HG03571 (cell line): ENCODE data around the gene CNTROB.

Experiments used
- ATAC-seq: cut with Tn5 transposase; IDR thresholded peaks from one replicate; pipeline ENCODE4 v1.9.1; 2021; ENCODE audit not compliant: unreplicated experiment

CNTROB gene

GRCh38 chr17:7931709-7932482 is at the start of gene CNTROB, which contains the start of gene TRAPPC1:
CNTROB (plus strand) TSS chr17:7932206; CDS start chr17:7933080, 874 bp downstream.
TRAPPC1 (minus strand) TSS chr17:7931946; CDS start chr17:7931829, 117 bp downstream.
- peak; percentile 92 for ATAC-seq

GRCh38 chr17:7882629-7883028 is 49.4 kb upstream of the CNTROB start:
- no peak for ATAC-seq

DNA sequence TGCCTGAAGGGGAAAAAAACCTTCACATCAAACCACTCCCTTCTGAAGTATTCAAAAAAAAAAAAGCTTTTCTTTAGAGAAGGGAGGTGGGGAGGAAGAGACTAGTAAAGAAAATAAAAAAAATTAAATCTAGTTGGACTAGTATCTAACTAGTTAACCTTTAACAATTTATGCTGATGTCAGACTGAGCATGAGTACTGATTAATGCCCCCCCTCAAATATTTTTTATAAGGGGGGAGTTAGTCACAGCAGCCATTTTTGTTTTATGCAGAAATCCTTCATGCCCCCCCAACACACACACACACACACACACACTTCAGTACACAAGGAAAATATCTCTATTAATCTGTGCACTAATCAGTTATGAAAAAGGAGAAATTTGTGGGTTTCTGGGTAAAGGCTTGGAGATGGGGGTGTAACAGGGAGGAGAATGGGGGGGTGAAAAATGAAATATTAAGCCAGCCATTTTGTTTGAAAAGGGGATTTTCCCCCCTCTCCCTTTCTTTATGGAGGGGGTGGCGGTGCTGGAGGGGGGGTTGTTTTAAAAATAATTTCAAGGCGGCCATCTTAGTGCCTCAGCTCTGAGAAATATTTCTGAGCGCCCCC is 48.1 kb upstream of the CNTROB start:
- no peak for ATAC-seq

DNA sequence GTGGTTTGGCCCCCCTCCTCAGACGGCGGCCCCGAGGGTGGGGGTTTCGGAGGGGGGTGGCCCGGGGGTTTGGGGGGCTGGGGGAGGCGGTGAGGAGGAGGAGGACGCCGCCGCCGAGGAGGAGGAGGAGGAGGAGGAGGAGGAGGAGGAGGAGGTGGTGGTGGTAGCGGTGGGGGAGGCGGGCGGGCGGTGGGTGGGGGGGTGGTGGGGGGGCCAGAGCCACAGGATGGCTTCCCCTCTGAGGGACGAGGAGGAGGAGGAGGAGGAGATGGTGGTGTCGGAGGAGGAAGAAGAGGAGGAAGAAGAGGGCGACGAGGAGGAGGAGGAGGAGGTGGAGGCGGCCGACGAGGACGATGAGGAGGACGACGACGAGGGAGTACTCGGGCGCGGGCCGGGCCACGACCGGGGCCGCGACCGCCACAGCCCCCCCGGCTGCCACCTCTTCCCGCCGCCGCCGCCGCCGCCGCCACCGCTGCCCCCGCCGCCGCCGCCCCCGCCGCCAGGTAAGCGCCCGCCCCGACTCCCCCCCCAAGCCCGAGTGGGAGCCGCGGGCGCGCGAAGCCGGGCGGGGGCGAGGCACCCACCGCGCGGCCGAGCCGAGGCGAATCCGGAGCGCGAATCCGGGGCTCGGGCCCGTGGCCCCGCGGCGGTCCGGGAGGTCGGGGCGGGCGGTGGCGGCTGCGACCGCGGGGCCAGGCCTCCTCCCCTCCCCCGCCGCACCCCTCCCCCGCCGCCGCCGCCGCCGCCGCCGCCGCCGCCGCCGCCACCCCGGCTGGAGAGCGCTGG is 47.2 kb upstream of the CNTROB start:
- no peak for ATAC-seq

DNA sequence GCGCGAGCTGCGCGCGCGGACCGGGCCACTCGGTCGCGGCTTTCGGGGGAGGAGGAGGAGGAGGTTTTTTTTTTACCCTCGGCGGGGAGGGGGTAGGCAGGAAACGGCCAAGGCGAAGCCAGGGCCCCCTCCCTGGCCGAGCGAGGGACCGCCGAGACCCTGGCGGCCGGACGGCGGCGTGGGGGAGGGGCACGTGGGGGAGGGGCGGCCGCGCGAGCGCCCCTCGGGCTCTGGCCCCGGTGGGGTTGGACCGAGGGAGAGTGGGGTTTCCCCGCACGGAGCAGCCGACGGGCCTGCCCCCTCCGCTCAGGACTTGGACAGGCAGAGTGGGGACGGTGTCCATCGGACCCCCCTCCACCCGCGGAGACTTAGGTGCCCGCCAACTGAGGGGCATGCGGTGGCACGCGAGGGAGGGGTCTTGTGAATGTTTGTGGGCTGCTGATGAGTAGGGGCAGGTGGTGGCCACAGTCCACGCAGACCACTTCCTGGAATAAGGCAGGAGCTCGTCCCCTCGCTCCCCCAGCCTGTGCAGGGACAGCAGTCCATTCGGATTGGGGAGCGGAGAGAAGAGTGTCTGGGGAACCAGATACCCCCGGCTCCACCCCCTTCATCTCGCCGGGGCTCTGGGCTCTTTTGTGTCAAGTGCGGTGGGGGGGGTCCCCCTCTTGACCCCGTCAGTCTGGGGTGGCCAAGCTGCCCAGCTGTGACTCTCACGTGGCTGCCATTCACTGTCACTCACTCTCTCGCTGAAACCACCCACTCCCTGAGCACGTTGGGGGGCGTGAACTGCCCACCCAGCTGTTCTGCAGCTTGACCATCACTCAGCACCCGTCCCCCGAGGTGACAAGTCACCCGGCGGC is 46.4 kb upstream of the CNTROB start:
- ATAC-seq: no peak

DNA sequence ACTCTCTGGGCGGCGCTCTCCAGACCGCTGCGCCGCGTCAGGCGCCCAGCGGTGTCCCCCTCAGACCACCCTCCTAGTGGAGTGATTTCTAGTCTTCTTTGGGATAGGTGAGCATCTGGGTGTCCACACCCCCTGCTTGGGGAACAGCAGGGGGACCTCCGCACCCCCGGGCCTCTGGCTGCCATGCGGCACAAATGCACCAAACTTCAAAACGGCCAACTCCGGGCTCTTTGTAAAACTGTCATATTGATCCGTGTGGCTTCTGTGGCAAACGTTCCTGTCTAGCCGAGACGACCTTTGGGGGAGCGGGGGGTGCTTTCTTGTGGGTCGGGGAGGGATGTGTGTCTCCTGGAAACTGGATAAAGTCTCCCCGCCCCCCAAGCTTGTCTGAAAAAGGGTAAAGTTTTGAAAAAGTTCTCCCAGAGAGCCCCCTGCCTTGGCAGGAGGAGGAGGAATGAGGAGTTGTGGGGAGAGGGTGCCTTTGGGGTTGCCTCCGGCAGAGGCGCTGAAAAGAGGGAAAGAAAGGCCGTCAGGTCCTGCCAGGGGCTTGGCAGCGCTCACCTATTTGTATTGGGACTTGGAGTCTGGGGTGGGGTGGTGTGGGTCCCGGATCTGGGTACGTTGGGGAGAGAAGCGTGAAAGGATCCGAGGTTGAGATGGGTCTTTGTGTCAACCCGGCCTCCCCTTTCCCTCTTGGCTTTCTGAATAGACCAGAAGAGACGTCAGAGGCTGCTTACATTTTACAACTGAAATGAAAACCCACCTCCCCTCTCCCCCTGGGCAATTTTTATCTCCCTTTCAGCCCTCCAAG is 45.6 kb upstream of the CNTROB start:
- no peak for ATAC-seq

DNA sequence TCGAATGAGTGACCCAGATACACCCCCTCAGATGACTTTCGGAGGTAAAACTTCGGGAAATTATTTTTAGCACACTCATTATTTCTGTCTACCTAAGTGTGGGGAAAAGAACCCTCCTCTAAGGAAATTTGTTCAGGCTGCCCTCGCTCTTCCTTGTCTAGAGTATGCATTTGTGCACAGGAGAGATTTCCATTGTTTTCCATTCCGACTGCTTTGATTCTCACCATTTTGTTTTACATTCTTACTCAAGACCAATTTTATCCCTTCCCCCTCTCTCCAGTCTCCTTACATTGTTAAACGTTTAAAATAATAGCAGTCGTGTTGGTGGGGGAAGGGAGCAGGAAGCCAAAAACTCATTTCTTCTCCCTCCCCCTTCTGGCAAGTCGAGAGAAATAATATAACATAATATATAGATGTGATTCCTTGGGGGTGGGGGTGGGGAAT is 44.9 kb upstream of the CNTROB start:
- no peak for ATAC-seq

- peak; percentile 53 for ATAC-seq
These were observed 44.4 kb upstream of the CNTROB start for GRCh38 chr17:7887482-7888183.

- ATAC-seq: no peak
These were observed 43.7 kb upstream of the CNTROB start, which contains the start of gene CHD3 for GRCh38 chr17:7888184-7888920. CHD3 (plus strand) TSS chr17:7888789; CDS start chr17:7889001, 212 bp downstream.

DNA sequence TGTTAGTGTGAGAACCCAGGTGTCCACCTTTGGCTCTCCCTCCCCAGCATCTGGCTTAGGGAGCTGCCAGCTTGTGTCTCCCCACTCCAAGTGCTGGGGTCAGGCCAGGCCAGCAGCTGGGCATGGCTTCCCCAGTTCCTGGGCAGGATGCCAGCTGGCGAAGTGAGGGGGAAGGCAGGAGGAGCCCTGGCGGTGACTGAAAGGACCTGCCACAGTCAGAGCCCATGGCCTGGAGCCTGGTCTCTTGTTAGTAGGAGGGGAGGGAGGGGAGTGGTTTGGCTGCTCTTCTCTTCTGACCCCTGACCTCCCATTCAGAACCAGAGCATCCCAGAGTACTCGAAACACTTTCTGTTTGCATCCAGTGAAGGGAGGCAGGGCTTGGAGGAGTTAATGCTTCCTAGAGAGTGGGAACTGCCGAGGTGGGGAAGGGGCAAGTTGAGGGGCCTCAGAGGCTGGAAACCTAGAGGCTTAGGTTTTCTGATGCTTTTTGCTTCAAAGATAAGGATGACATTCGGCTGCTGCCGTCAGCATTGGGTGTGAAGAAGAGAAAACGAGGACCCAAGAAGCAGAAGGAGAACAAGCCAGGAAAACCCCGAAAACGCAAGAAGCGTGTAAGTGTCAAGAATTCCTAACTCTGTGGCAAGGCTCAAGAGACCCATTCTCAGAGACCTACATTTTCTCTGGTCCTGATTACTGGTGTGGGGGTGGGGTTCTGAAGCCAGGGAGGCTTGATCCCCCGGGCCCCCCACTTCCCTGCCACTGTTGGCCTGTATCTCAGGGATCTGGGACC is 42.6 kb upstream of the CNTROB start:
- ATAC-seq: no peak

DNA sequence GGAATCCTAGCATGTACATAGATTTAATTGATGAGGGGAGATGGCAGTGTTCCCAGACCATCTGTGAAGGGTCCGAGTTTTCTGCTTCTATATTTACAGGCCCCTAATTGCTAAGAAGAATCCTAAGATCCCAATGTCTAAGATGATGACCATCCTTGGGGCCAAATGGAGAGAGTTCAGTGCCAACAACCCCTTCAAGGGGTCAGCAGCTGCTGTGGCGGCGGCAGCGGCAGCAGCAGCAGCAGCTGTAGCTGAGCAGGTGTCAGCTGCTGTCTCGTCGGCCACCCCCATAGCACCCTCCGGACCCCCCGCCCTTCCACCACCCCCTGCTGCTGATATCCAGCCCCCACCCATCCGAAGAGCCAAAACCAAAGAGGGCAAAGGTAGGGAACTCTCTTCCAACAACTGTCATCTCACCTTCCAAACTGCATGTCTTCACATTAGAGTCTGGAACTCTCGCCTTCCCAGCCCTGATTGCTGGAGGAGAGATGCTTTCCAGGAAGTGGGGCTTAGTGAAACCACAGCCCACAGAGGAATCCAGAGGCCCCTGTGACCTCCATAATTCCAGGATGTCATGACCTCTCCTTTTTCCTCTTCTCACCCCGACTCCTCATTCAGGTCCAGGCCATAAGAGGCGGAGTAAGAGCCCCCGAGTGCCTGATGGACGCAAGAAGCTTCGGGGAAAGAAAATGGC is 38.7 kb upstream of the CNTROB start:
- ATAC-seq: no peak

- ATAC-seq: no peak
These were observed 37.8 kb upstream of the CNTROB start for GRCh38 chr17:7894226-7894625.

DNA sequence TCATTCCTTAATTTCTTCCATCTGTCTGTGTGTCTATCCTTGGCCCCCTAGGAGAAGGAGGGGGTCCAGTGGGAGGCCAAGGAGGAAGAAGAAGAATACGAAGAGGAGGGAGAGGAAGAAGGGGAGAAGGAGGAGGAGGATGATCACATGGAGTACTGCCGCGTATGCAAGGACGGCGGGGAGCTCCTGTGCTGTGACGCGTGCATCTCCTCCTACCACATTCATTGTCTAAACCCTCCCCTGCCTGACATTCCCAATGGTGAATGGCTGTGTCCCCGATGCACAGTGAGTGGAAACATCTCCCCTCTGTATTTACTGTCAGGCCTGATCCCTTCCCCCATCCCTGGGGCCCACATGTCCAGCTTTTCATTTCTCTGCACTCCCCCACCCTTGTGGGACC is 37.1 kb upstream of the CNTROB start:
- no peak for ATAC-seq

GRCh38 chr17:7897090-7897489 is 34.9 kb upstream of the CNTROB start:
- ATAC-seq: no peak

- no peak for ATAC-seq
These were observed 34.2 kb upstream of the CNTROB start for GRCh38 chr17:7897773-7898172.

DNA sequence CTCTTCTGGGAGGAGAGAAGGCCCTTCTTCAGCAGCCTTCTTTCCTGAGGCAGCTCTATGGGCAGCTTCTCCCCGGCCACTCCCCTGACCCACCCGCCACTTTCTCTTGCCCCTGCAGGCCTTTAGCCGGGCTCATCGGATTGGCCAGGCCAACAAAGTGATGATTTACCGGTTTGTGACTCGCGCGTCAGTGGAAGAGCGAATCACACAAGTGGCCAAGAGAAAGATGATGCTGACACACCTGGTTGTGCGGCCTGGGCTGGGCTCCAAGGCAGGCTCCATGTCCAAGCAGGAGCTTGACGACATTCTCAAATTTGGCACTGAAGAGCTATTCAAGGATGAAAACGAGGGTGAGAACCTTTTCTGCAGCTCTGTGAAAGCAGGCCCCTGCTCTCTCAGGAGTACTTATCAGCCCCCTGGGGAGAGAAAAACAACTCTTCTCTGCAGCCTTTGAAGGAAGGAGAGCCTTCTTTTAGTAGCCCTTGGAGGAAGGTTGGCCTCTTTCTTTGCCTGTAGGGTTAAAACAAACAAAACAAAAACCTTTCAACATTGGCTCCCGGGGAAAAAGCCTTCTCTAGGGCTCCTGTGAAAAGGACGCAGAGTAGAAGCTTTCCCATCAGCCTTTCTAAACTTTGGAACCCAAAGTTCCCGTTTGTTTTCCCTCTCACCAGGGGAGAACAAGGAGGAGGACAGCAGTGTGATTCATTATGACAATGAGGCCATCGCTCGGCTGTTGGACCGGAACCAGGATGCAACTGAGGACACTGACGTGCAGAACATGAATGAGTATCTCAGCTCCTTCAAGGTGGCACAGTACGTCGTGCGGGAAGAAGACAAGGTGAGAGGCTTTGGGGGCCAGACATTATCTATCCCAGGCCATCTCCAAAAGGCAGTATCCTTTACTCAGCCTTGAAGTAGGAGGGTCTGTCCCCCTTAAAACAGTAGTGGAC is 28.6 kb upstream of the CNTROB start:
- no peak for ATAC-seq
